ENCODE measurements around the gene NR2F1. TPM values are rescaled to one million over a fixed set of nuclear protein-coding genes. Genes with fewer than 3 reads are reported as not detected.
A peak's percentile ranks its signal among the peaks of the same experiment; 100 is the strongest.

The NR2F1 gene
- total RNA-seq, 4 donors from 2014 or later = 29.4 to 111 (median 37.8) TPM

GRCh38 chr5:93588352-93589151, 5.5 kb downstream of the NR2F1 start:
- no peaks in the 10 kb centered on the region for H3K9me3 ChIP-seq
- H3K27me3 ChIP-seq = peaks cover 10% of the 10 kb centered on the region
- peaks cover 0 to 65% (median 0%) of the 10 kb centered on the region in 3 donors for H3K4me1 ChIP-seq
- peak overlapping the region in 3 of 4 donors; percentile 73 to 91 (median 86) for H3K27ac ChIP-seq
- TF ChIP-seq POLR2AphosphoS5 (IDR thresholded peaks at IDR 0.05) = peak; percentile 16
- TF ChIP-seq CTCF (IDR thresholded peaks at IDR 0.05) = no peak
- no peak for TF ChIP-seq EP300 (IDR thresholded peaks at IDR 0.05)
- no peak for TF ChIP-seq POLR2A (IDR thresholded peaks at IDR 0.05)
- ATAC-seq = no peak
- H3K36me3 ChIP-seq = peaks cover 0 to 14% of the 10 kb centered on the region in 2 donors
- 48 to 52% methylated on average over 8 to 15 of the region's 78 CpGs for WGBS, 2 donors (ENCODE audit: low coverage in 1 of 2)
- peak overlapping the region; percentile 3 to 74 for H3K4me3 ChIP-seq

- ATAC-seq = no peak
- peaks cover 0 to 65% (median 0%) of the 10 kb centered on the region in 3 donors for H3K4me1 ChIP-seq
- H3K4me3 ChIP-seq = peak overlapping the region in 1 of 2 donors; percentile 74
- H3K27me3 ChIP-seq = peaks cover 10% of the 10 kb centered on the region
- TF ChIP-seq EP300 (IDR thresholded peaks at IDR 0.05) (no peak), CTCF (IDR thresholded peaks at IDR 0.05) (no peak), POLR2A (IDR thresholded peaks at IDR 0.05) (no peak), POLR2AphosphoS5 (IDR thresholded peaks at IDR 0.05) (no peak)
- peaks cover 0 to 21% of the 10 kb centered on the region in 2 donors for H3K36me3 ChIP-seq
- peak overlapping the region in 3 of 4 donors; percentile 73 to 91 (median 86) for H3K27ac ChIP-seq
- WGBS, 2 donors (ENCODE audit: low coverage in 1 of 2) = 53 to 67% methylated on average over 5 to 6 of the region's 6 CpGs
- no peaks in the 10 kb centered on the region for H3K9me3 ChIP-seq
These were observed 6.3 kb downstream of the NR2F1 start for GRCh38 chr5:93589152-93589828.

- no peak for ATAC-seq
- Histone ChIP-seq H3K27me3 (peaks cover 14% of the 10 kb centered on the region), H3K36me3 (peaks cover 0 to 26% of the 10 kb centered on the region in 2 donors), H3K4me3 (no peak overlapping the region), H3K9me3 (no peaks in the 10 kb centered on the region), H3K27ac (peak overlapping the region in 2 of 4 donors; percentile 38 to 86), H3K4me1 (peaks cover 0 to 65% (median 0%) of the 10 kb centered on the region in 3 donors)
- TF ChIP-seq EP300 (IDR thresholded peaks at IDR 0.05) (no peak), POLR2A (IDR thresholded peaks at IDR 0.05) (no peak), POLR2AphosphoS5 (IDR thresholded peaks at IDR 0.05) (no peak), CTCF (IDR thresholded peaks at IDR 0.05) (no peak)
- 24 to 28% methylated on average over 2 of the region's 2 CpGs for WGBS, 2 donors (ENCODE audit: low coverage in 1 of 2)
These were observed 6.8 kb downstream of the NR2F1 start for GRCh38 chr5:93589829-93590215.

- Histone ChIP-seq H3K27ac (peak overlapping the region in 1 of 4 donors; percentile 38), H3K4me3 (no peak overlapping the region), H3K27me3 (peaks cover 15% of the 10 kb centered on the region), H3K9me3 (no peaks in the 10 kb centered on the region), H3K36me3 (peaks cover 0 to 33% of the 10 kb centered on the region in 2 donors), H3K4me1 (peaks cover 0 to 62% (median 0%) of the 10 kb centered on the region in 3 donors)
- TF ChIP-seq EP300 (IDR thresholded peaks at IDR 0.05) = no peak
- no peak for TF ChIP-seq POLR2AphosphoS5 (IDR thresholded peaks at IDR 0.05)
- TF ChIP-seq POLR2A (IDR thresholded peaks at IDR 0.05) = no peak
- no peak for TF ChIP-seq CTCF (IDR thresholded peaks at IDR 0.05)
- WGBS, 2 donors (ENCODE audit: low coverage in 1 of 2) = 40% methylated on average over 3 of the region's 3 CpGs; no CpG with 5 or more reads in 1 of the 2 donors
- ATAC-seq = no peak
These were observed 7.5 kb downstream of the NR2F1 start for GRCh38 chr5:93590493-93590892.

Measured in gastroesophageal sphincter (tissue), 4 donors.